Stimulated activated CD4-positive, alpha-beta T cell treated with anti-CD3 and anti-CD28 coated beads, Interleukin-15, amount 100 ng/mL, for 1 hour (primary cell): ENCODE results near the gene KSR2.
"Not testable (repeated sequence)": the region's sequence is repeated elsewhere in the genome, so short reads cannot be mapped to it uniquely, and the experiment has no call there.

Source experiments
- DNase-seq, 2 donors: peaks; one replicate each; pipeline ENCODE4 v3.0.0-alpha.2; 2020; ENCODE audit warnings: low read depth in 1 of 2, low spot score in 1 of 2

KSR2 gene

GRCh38 chr12:117768860-117769259, 199.9 kb downstream of the KSR2 start:
- no peak for DNase-seq

DNA sequence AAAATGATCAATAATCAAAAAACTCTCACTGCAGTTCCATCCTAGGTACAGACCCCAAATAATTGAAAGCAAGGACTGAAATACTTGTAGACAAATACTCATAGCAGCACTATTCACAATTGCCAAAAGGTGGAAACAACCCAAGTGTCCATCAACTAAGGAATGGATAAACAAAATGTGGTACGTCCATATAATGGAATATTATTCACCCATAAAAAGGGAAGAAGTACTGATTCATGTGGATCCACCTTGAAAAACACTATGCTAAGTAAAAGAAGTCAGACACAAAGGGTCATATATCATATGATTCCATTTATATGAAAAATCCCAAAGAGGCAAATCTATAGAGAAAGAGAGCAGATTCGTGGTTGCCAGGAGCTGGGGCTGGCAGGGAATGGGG, 202.8 kb downstream of the KSR2 start:
- no peak for DNase-seq

- no peak for DNase-seq
These were observed 206.6 kb downstream of the KSR2 start for GRCh38 chr12:117762143-117762542.

- no peak for DNase-seq
These were observed 207.2 kb downstream of the KSR2 start for GRCh38 chr12:117761528-117762100.

- no peak for DNase-seq
These were observed 207.8 kb downstream of the KSR2 start for GRCh38 chr12:117760990-117761389.

DNA sequence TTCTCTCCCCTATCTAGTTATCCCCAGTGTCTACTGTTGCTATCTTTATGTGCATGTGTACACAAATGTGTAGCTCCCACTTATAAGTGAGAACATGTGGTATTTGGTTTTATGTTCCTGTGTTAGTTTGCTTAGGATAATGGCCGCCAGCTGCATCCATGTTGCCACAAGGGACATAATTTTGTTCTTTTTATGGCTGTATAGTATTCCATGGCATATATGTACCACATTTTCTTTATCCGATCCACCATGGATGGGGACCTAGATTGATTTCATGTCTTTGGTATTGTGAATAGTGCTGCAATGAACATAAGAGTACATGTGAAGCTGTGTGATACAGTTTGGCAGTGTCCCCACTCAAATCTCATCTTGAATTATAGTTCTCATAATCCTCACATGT, 218.1 kb downstream of the KSR2 start:
- DNase-seq: no peak

DNA sequence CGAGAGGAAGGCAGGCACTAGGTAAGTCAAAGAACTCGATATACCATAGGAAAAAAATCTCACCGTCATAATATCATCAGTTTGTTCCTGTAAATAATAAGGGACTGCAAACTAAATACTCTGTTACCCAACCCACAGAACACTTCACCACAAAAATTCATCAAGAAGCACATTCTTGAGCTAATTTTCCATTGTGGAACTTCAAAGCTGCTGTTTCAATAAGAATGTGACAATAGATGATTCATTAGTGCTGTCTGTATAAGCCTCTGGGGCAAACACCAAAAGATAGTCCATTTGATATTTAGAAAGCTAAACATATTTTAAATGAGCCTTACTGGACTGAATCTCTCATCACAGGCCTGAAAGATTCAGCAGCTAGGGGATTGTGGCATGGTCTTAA, 219.4 kb downstream of the KSR2 start:
- no peak for DNase-seq

GRCh38 chr12:117746358-117746757, 222.4 kb downstream of the KSR2 start:
- DNase-seq: not testable (repeated sequence)

DNA sequence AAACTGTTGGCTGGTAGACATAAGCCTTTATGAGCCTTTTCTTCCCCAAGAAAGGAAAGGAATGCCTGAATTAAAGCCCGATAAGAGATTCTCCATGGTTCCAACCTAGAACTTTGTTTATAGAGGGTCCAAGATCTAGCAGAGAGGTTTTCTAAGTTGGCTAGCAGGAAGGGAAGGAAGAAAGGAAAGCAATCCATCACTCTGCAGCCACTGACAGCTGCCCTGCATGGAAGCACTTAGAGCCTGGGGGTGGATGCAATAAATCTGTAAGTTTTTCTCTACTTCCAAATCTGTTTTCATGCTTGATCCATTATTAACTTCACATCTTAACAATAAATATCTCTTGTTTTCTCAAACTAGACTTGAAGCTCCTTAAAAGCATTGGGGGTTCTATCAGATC, 224.4 kb downstream of the KSR2 start:
- no peak for DNase-seq

- DNase-seq: no peak
These were observed 225.0 kb downstream of the KSR2 start for GRCh38 chr12:117743761-117744160.

DNA sequence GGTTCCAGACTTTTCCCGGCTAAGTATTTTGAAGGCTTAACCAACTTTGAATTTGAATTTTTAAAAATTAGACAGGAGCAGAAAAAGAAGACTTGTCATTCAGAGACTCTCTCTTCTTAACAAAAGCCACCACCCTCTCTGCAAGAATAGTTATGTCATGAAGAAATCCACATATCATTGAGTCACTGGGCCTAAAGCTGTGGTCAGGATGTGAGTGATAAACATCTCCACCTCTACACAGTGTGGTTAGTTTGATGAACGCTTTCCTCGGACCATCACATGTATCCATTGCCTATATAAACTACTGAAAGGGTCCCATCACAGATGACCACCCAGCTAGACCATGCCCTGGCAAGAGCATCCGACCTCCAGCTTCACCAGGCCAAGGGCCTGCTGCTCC, 226.1 kb downstream of the KSR2 start:
- DNase-seq: no peak

DNA sequence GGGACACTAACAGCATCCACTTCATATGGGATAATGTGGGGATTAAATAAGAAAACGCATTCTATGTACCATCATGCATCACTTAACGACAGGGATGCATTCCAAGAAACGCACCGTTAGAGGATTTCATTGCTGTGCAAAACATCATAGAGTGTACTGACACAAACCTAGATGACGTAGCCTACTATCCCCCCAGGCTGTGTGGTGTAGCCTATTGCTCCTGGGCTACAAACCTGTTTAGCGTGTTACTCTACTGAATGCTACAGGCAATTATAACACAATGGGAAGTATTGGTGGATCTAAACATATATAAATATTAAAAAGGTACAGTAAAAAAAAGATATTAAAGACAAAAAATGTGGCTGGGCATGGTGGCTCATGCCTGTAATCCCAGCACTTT, 230.6 kb downstream of the KSR2 start:
- DNase-seq: no peak

DNA sequence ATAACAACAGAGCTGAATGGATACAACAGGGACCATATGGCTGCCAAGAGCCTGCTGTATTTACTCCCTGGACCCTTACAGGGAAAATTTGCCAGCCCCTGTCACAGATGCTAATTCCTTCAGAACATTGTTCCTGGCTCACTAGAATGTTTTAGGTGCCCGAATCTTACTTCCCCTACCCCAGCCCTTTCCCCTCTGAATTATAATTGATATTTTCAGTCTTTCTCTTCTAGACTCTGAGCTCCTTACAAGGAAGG, 235.3 kb downstream of the KSR2 start:
- no peak for DNase-seq

- DNase-seq: no peak
These were observed 235.8 kb downstream of the KSR2 start for GRCh38 chr12:117732761-117733548.

- DNase-seq: not testable (repeated sequence)
These were observed 237.7 kb downstream of the KSR2 start for GRCh38 chr12:117731131-117731530.

DNA sequence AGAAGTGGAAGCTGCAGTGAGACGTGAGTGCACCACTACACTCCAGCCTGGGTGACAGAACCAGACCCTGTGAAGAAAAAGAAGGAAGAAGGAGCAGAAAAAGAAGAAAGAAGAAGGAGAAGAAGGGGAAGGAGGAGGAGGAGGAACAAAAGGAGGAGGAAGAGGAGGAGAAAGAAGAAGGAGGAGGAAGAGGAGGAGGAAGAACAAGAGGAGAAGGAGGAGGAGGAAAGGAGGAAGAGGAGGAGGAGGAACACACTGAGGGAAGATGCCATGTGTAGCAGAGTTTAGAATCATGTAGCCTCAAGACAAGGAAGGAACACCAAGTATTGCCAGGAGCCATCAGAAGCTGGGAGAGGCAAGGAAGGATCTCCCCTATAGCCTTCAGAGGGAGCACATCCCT, 241.5 kb downstream of the KSR2 start:
- DNase-seq: no peak

GRCh38 chr12:117724543-117724942, 244.2 kb downstream of the KSR2 start:
- DNase-seq: no peak

DNA sequence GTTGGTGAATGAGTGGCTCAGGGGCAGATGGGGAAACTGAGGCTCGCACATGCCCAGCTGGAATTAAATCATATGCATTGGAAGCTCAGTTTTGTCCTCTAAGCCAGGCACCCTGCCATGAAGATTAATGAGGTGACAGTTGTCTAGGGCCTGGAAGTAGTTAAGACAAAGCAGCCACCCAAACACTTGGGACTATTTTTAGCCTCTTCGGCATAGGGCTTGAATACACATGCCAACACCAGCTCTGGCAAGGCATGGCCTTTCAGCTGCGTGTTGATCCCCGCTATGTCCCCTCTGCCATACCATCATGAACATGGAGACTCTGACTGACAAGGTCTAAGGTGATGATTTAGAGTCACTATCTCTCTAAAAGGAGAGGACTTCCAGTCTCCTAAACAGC, 250.2 kb downstream of the KSR2 start:
- no peak for DNase-seq

- no peak for DNase-seq
These were observed 250.6 kb downstream of the KSR2 start for GRCh38 chr12:117718141-117718540.

DNA sequence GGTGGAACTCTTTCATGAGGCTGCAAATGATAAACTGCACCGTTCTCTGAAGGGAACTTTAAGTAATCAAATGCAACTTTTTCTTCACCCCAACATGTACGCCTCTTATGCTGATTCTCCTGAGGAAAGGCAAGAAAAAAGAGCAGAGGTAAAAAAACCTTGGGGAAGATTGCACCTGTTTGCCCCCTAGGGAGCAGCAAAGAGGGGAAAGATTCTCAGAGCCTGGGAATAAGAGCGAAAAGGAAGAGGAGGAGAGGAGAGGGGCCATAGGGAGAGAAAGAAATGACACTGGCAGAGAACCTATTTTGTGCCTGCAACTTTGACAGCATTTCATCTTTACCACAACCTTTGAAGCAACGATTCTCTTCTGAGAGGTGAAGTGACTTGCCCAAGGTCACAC, 254.6 kb downstream of the KSR2 start:
- DNase-seq: no peak

- DNase-seq: no peak
These were observed 258.7 kb downstream of the KSR2 start for GRCh38 chr12:117710121-117710520.

DNA sequence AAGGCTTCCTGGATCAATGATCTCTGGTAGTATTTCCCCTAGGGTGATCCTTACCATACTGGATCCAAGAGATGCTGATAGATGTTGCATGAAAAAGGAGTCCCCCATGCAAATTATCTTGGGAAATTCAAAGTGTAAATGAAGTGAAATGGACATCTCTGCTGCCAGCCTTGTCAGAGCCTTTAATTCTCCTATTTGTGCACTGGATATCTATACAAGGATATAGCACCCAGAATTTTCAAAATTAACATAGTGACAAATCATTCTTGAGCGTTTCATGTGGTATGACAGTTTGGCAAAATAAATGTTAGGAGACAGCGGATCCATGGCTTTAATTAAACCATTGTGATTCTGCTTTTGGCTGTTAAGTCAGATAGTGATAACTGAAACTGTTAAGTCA, 260.9 kb downstream of the KSR2 start:
- DNase-seq: no peak

DNA sequence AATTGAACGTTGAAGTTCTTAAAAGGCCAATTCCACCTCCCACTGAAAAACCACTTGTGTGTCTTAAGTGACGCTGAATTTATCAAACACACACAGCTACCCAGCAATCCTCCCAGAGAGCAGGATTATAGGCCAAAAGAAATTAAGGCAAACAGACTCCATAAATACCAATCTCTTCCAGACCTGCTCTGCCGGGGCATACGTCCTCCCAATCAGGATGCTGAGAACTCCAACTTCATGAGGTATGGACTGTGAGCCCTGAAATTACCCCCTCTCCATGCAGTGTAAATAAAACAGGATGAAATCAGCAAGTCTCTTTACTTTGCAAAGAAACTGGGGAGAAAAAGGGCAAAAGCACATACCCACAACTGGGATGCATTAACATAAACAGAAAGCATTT, 265.2 kb downstream of the KSR2 start:
- DNase-seq: no peak
